Ectodermal cell (in vitro differentiated cells): ENCODE data around the gene TSPAN14.

Experiments used
- H3K27ac ChIP-seq: 2 replicates; pipeline ENCODE4 v1.7.0; 2013; ENCODE audit warnings: mild to moderate bottlenecking, low read depth, low read length; ENCODE audit not compliant: insufficient read depth, poor library complexity, severe bottlenecking
- H3K27me3 ChIP-seq: 2 replicates; pipeline ENCODE4 v1.7.0; 2013; ENCODE audit warnings: mild to moderate bottlenecking, low read length; ENCODE audit not compliant: insufficient read depth, control insufficient read depth, poor library complexity, severe bottlenecking
- H3K36me3 ChIP-seq: one replicate; pipeline ENCODE4 v1.7.0; 2013; ENCODE audit warnings: low read length; ENCODE audit not compliant: control insufficient read depth, insufficient read depth
- H3K4me1 ChIP-seq: one replicate; pipeline ENCODE4 v1.7.0; 2013; ENCODE audit warnings: low read length; ENCODE audit not compliant: control insufficient read depth, insufficient read depth
- H3K4me3 ChIP-seq: 2 replicates; pipeline ENCODE4 v1.7.0; 2013; ENCODE audit warnings: low read depth, low read length, control low read depth; ENCODE audit not compliant: insufficient read depth
- H3K9me3 ChIP-seq: 2 replicates; pipeline ENCODE4 v1.7.0; 2013; ENCODE audit warnings: mild to moderate bottlenecking, low read length, moderate library complexity; ENCODE audit not compliant: control insufficient read depth
- WGBS, 2 experiments: methylation state at CpG; one replicate each; pipeline ENCODE4 v1.1.7; 2013; ENCODE audit warnings: missing lambda C conversion rate in 2 of 2; 5-methylcytosine and 5-hydroxymethylcytosine counted together

The TSPAN14 gene

GRCh38 chr10:80504897-80505465, 50.9 kb downstream of the TSPAN14 start:
- Histone ChIP-seq H3K4me1 (peaks cover 45% of the 10 kb centered on the region), H3K27me3 (no peaks in the 10 kb centered on the region), H3K27ac (peak overlapping the region; percentile 3), H3K36me3 (peaks cover 7% of the 10 kb centered on the region), H3K9me3 (no peaks in the 10 kb centered on the region), H3K4me3 (no peak overlapping the region)
- 91 to 92% methylated on average over 5 of the region's 5 CpGs for WGBS, 2 experiments

GRCh38 chr10:80506189-80506575, 52.1 kb downstream of the TSPAN14 start:
- Histone ChIP-seq H3K4me3 (no peak overlapping the region), H3K27me3 (no peaks in the 10 kb centered on the region), H3K36me3 (peaks cover 7% of the 10 kb centered on the region), H3K9me3 (no peaks in the 10 kb centered on the region), H3K4me1 (peaks cover 45% of the 10 kb centered on the region), H3K27ac (no peak overlapping the region)
- 88 to 94% methylated on average over 5 to 6 of the region's 6 CpGs for WGBS, 2 experiments

GRCh38 chr10:80506836-80507487, 52.9 kb downstream of the TSPAN14 start:
- H3K36me3 ChIP-seq = peaks cover 7% of the 10 kb centered on the region
- H3K4me1 ChIP-seq = peaks cover 40% of the 10 kb centered on the region
- H3K9me3 ChIP-seq = no peaks in the 10 kb centered on the region
- WGBS, 2 experiments = 91% methylated on average over 13 of the region's 13 CpGs
- H3K27me3 ChIP-seq = no peaks in the 10 kb centered on the region
- no peak overlapping the region for H3K4me3 ChIP-seq
- no peak overlapping the region for H3K27ac ChIP-seq

- Histone ChIP-seq H3K27me3 (no peaks in the 10 kb centered on the region), H3K36me3 (peaks cover 20% of the 10 kb centered on the region), H3K9me3 (no peaks in the 10 kb centered on the region), H3K27ac (no peak overlapping the region), H3K4me3 (no peak overlapping the region), H3K4me1 (peaks cover 22% of the 10 kb centered on the region)
- 96% methylated on average over 8 of the region's 8 CpGs for WGBS, 2 experiments
Observed at GRCh38 chr10:80509108-80509402, 54.9 kb downstream of the TSPAN14 start.

- 90% methylated on average over 18 of the region's 18 CpGs for WGBS, 2 experiments
- Histone ChIP-seq H3K4me1 (peaks cover 17% of the 10 kb centered on the region), H3K4me3 (no peak overlapping the region), H3K36me3 (peaks cover 25% of the 10 kb centered on the region), H3K27ac (no peak overlapping the region), H3K27me3 (no peaks in the 10 kb centered on the region), H3K9me3 (no peaks in the 10 kb centered on the region)
Observed at GRCh38 chr10:80509403-80510161, 55.5 kb downstream of the TSPAN14 start.

- Histone ChIP-seq H3K4me1 (peaks cover 6% of the 10 kb centered on the region), H3K27ac (no peak overlapping the region), H3K9me3 (no peaks in the 10 kb centered on the region), H3K4me3 (no peak overlapping the region), H3K36me3 (peaks cover 35% of the 10 kb centered on the region), H3K27me3 (no peaks in the 10 kb centered on the region)
- WGBS, 2 experiments = 96% methylated on average over 10 of the region's 10 CpGs
Observed at GRCh38 chr10:80512031-80512526, 58.0 kb downstream of the TSPAN14 start.

GRCh38 chr10:80513106-80513505, 59.0 kb downstream of the TSPAN14 start:
- Histone ChIP-seq H3K27ac (no peak overlapping the region), H3K36me3 (peaks cover 44% of the 10 kb centered on the region), H3K27me3 (no peaks in the 10 kb centered on the region), H3K4me1 (no peaks in the 10 kb centered on the region), H3K4me3 (no peak overlapping the region), H3K9me3 (no peaks in the 10 kb centered on the region)
- 92 to 95% methylated on average over 6 of the region's 6 CpGs for WGBS, 2 experiments

- no peaks in the 10 kb centered on the region for H3K27me3 ChIP-seq
- WGBS, 2 experiments = 92 to 95% methylated on average over 5 of the region's 5 CpGs
- H3K9me3 ChIP-seq = no peaks in the 10 kb centered on the region
- H3K36me3 ChIP-seq = peaks cover 50% of the 10 kb centered on the region
- H3K4me3 ChIP-seq = no peak overlapping the region
- no peaks in the 10 kb centered on the region for H3K4me1 ChIP-seq
- H3K27ac ChIP-seq = no peak overlapping the region
Observed at GRCh38 chr10:80515511-80515910, 61.4 kb downstream of the TSPAN14 start.

- 95% methylated on average over 12 of the region's 12 CpGs for WGBS, 2 experiments
- no peak overlapping the region for H3K27ac ChIP-seq
- peaks cover 50% of the 10 kb centered on the region for H3K36me3 ChIP-seq
Observed at GRCh38 chr10:80515941-80516340, 61.8 kb downstream of the TSPAN14 start.

GRCh38 chr10:80516506-80517075, 62.5 kb downstream of the TSPAN14 start:
- no peaks in the 10 kb centered on the region for H3K4me1 ChIP-seq
- no peak overlapping the region for H3K27ac ChIP-seq
- no peaks in the 10 kb centered on the region for H3K27me3 ChIP-seq
- no peak overlapping the region for H3K4me3 ChIP-seq
- peaks cover 50% of the 10 kb centered on the region for H3K36me3 ChIP-seq
- no peaks in the 10 kb centered on the region for H3K9me3 ChIP-seq
- 93 to 94% methylated on average over 6 of the region's 6 CpGs for WGBS, 2 experiments

More at GRCh38 chr10:80515941-80516340, 61.8 kb downstream of the TSPAN14 start:
- H3K9me3 ChIP-seq = no peaks in the 10 kb centered on the region
- no peaks in the 10 kb centered on the region for H3K27me3 ChIP-seq
- no peak overlapping the region for H3K4me3 ChIP-seq
- no peaks in the 10 kb centered on the region for H3K4me1 ChIP-seq
